ENCODE measurements around the gene GSTT2.
"Not testable (repeated sequence)": the region's sequence is repeated elsewhere in the genome, so short reads cannot be mapped to it uniquely, and the experiment has no call there.

Gene GSTT2

GRCh38 chr22:23979557-23980240 is at the start of gene GSTT2:
Gene GSTT2 (plus strand): TSS chr22:23980134.
- not testable (repeated sequence) for DNase-seq (ENCODE audit: low spot score)

GRCh38 chr22:23938328-23939016 is 41.5 kb upstream of the GSTT2 start:
- no peak for DNase-seq (ENCODE audit: low spot score)

- DNase-seq (ENCODE audit: low spot score): no peak
Measured at GRCh38 chr22:23939017-23939357, 40.9 kb upstream of the GSTT2 start.

- DNase-seq (ENCODE audit: low spot score): not testable (repeated sequence)
Measured at GRCh38 chr22:23940166-23940565, 39.8 kb upstream of the GSTT2 start.

GRCh38 chr22:23947391-23947790 is 32.5 kb upstream of the GSTT2 start:
- not testable (repeated sequence) for DNase-seq (ENCODE audit: low spot score)

- not testable (repeated sequence) for DNase-seq (ENCODE audit: low spot score)
Measured at GRCh38 chr22:23949764-23950163, 30.2 kb upstream of the GSTT2 start.

- DNase-seq (ENCODE audit: low spot score): not testable (repeated sequence)
Measured at GRCh38 chr22:23951383-23951782, 28.6 kb upstream of the GSTT2 start.

- DNase-seq (ENCODE audit: low spot score): not testable (repeated sequence)
Measured at GRCh38 chr22:23952794-23953405, 27.0 kb upstream of the GSTT2 start.

- DNase-seq (ENCODE audit: low spot score): not testable (repeated sequence)
Measured at GRCh38 chr22:23953485-23953884, 26.4 kb upstream of the GSTT2 start.

GRCh38 chr22:23954193-23954990 is 25.5 kb upstream of the GSTT2 start:
- DNase-seq (ENCODE audit: low spot score): not testable (repeated sequence)

GRCh38 chr22:23954991-23955305 is 25.0 kb upstream of the GSTT2 start:
- not testable (repeated sequence) for DNase-seq (ENCODE audit: low spot score)

- not testable (repeated sequence) for DNase-seq (ENCODE audit: low spot score)
Measured at GRCh38 chr22:23955886-23956285, 24.0 kb upstream of the GSTT2 start.

- peak; percentile 75 for DNase-seq (ENCODE audit: low spot score)
Measured at GRCh38 chr22:23956301-23956900, 23.5 kb upstream of the GSTT2 start.

GRCh38 chr22:23961084-23961771 is 18.7 kb upstream of the GSTT2 start, which contains the start of gene GSTT2B:
Gene GSTT2B (minus strand): TSS chr22:23961195. CDS start chr22:23961131, 64 bp downstream.
- DNase-seq (ENCODE audit: low spot score): not testable (repeated sequence)

GRCh38 chr22:23966094-23966493 is 13.8 kb upstream of the GSTT2 start:
- not testable (repeated sequence) for DNase-seq (ENCODE audit: low spot score)

GRCh38 chr22:23966568-23966967 is 13.4 kb upstream of the GSTT2 start, which contains the start of gene DDTL:
Gene DDTL (plus strand): TSS chr22:23966888. CDS start chr22:23966915, 27 bp downstream.
- DNase-seq (ENCODE audit: low spot score): not testable (repeated sequence)

- no peak for DNase-seq (ENCODE audit: low spot score)
Measured at GRCh38 chr22:23969071-23969470, 10.9 kb upstream of the GSTT2 start.

- no peak for DNase-seq (ENCODE audit: low spot score)
Measured at GRCh38 chr22:23970201-23970641, 9.7 kb upstream of the GSTT2 start.

- DNase-seq (ENCODE audit: low spot score): no peak
Measured at GRCh38 chr22:23970816-23971486, 9.0 kb upstream of the GSTT2 start.

GRCh38 chr22:23971927-23972326 is 8.0 kb upstream of the GSTT2 start:
- DNase-seq (ENCODE audit: low spot score): not testable (repeated sequence)

Measured in CD4-positive, alpha-beta T cell treated with Interleukin-6 at 100 ng/mL for 8 hours (primary cell).